Measurements from ENCODE around the gene TCEANC.

TCEANC gene

GRCh38 chrX:13703589-13703988, 50.6 kb downstream of the TCEANC start:
- POLR2A ChIA-PET = no interaction called here
- no peak for DNase-seq (ENCODE audit: low read depth, low spot score)
- CTCF ChIA-PET = no interaction called here

GRCh38 chrX:13711141-13711540, 58.2 kb downstream of the TCEANC start:
- POLR2A ChIA-PET = no interaction called here
- CTCF ChIA-PET = no interaction called here
- no peak for TF ChIP-seq CTCF (IDR thresholded peaks at IDR 0.05; ENCODE audit: insufficient read depth, low read length, missing control alignments)
- no peak overlapping the region for H3K4me3 ChIP-seq (ENCODE audit: low read depth, low read length)
- no peak for DNase-seq (ENCODE audit: low read depth, low spot score)

More at GRCh38 chrX:13703589-13703988, 50.6 kb downstream of the TCEANC start:
- no peak overlapping the region for H3K4me3 ChIP-seq (ENCODE audit: low read depth, low read length)
- TF ChIP-seq CTCF (IDR thresholded peaks at IDR 0.05; ENCODE audit: insufficient read depth, low read length, missing control alignments) = no peak

Data from AG04449 (cell line).